Subcutaneous adipose tissue (tissue), 4 donors: ENCODE results near the gene SLC39A3. TPM values are rescaled to one million over a fixed set of nuclear protein-coding genes. Genes with fewer than 3 reads are reported as not detected.

Experiments used
- CTCF ChIP-seq: fragments of 450-650 bp; IDR thresholded peaks from one replicate; pipeline ENCODE4 v1.5.1; 2016; ENCODE audit warnings: low read depth, mild to moderate bottlenecking, control low read depth, antibody characterized with exemption, moderate library complexity
- total RNA-seq, 4 donors: library from RNA; depleted of rRNA; stranded (reverse); fragments of >200 nt; gene quantifications; one replicate each; pipeline ENCODE4 v1.1.0, GENCODE V29; 2016

Gene SLC39A3, protein sequence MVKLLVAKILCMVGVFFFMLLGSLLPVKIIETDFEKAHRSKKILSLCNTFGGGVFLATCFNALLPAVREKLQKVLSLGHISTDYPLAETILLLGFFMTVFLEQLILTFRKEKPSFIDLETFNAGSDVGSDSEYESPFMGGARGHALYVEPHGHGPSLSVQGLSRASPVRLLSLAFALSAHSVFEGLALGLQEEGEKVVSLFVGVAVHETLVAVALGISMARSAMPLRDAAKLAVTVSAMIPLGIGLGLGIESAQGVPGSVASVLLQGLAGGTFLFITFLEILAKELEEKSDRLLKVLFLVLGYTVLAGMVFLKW
- 10 to 100 TPM; 15.2 to 25.4 (median 21.3) TPM for total RNA-seq

- no peak for TF ChIP-seq CTCF
Observed at GRCh38 chr19:2739602-2740313, at the start of gene SLC39A3. SLC39A3 (minus strand) TSS chr19:2740017; CDS start chr19:2737257, 2,760 bp downstream.

DNA sequence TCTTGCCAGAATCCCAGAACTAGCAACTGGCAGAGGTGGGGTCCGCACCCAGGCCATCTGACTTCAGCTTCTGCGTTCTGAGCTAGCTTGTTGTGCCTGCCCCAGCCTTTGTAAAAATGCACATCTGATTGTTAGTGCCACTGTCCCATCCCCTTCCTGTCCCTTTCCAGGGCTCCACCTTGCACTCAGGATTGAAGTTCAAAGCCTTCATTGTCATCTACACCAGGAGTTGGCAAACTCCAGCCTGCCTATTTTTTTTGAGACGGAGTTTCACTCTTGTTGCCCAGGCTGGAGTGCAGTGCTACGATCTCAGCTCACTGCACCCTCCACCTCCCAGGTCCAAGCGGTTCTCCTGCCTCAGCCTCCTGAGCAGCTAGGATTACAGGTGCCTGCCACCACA is 48.4 kb upstream of the SLC39A3 start:
- TF ChIP-seq CTCF, result no peak

DNA sequence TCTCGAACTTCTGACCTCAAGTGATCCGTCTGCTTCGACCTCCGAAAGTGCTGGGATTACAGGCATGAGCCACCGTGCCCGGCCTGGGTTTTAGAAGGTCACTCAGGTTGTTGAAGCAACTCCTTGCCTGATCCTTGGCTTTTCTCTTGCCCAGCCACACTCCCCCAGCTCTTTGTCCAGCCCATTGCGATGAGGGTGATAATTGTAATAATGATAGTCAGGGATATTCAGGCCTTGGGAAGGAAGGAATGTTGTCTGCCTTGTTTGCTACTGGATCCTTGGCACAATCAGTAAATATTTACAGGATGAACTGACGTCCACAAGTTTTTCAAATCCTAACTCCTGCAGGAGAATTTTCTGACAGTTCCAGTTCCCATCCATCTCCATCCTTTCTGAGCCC is 47.3 kb upstream of the SLC39A3 start:
- no peak for TF ChIP-seq CTCF

DNA sequence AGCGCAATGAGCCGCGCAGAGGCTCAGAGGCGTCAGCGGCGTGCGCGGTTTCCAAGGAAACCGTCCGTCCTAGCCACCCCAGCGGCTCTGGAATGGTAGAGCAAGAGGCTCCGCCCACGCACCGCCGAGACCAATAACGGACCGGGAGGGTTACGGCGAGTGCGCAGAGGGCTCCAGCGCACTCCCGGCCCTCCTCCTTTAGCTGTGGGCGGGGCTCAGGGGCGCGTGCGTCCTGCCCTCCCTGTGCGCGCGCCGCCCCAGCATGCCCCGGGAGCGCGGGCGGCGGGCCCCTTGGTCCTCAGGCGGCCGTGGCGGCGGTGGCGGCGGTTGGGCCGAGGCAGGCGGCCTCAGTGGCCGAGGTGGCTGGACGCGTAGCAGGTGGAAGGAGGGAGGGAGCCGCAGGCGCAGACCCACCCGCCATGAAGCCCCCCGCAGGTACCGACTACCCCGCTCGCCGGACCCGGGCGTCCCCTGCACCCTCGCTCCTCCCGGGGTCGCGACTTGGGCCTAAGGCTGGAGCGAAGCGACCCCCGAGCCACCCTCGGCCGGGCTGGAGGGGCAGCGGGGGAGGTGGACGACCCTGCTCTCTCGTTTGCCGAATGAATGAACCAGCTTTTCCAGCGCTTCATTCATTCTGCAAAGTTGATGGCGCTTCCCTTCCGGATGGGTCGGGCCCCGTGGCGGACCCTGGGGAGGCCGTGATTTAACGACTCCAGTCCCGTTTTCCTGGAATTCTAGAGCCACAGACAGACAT is 45.6 kb upstream of the SLC39A3 start, which contains the start of gene THOP1:
Gene THOP1 (plus strand): TSS at position 260 of the 754 bp plus-strand sequence. CDS start 160 bp downstream, at position 420.
- no peak for TF ChIP-seq CTCF

GRCh38 chr19:2783781-2784145 is 43.9 kb upstream of the SLC39A3 start:
- TF ChIP-seq CTCF, result no peak

DNA sequence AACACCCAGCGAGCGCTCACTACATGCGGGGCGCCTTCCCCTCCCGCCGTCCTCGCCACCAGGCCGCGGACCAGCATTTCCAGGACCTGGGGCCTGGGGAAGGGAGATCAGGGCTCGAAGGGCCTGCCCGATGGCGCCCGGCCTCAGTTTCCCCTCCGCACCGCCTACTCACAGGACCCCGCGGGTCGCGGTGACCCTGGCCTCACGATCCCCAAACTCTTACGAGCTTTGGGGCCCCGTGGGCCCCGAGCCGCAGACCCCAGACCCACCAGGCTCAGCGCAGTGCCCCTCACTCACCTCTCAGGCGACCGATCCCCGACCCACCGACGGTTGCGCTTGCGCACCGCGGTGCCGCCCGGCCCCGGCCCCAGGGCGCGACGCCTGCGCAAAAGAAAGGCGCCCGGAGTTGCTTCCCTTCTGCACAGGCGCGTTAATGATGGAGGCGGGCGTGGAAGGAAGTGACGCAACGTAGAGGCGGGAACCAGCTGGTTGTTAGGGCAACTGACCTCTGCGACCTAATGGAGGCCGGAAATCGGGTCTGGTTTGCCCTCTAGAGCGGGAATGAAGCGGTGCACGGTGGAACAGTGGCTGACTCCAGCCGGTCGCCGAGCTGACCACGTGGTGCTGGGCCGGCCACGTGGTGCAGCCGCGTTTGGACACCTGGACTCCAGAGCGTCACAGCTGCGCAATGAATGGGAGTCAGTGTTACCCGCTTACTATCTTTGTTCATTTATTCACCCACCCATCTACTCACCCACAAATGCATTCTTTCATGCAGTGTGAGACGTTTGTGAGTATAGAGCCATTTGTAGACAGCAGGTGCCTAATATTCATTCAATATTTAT is 43.3 kb upstream of the SLC39A3 start, which contains the start of gene SGTA:
Gene SGTA (minus strand): TSS at position 338 of the 845 bp plus-strand sequence. CDS start 14,205 bp downstream, outside the sequence.
- no peak for TF ChIP-seq CTCF
